ENCODE results near the gene LANCL2. TPM values are rescaled to one million over a fixed set of nuclear protein-coding genes. Genes with fewer than 3 reads are reported as not detected.

The LANCL2 gene
- total RNA-seq, 1 experiment from 2014 or later, result 26.4 TPM

DNA sequence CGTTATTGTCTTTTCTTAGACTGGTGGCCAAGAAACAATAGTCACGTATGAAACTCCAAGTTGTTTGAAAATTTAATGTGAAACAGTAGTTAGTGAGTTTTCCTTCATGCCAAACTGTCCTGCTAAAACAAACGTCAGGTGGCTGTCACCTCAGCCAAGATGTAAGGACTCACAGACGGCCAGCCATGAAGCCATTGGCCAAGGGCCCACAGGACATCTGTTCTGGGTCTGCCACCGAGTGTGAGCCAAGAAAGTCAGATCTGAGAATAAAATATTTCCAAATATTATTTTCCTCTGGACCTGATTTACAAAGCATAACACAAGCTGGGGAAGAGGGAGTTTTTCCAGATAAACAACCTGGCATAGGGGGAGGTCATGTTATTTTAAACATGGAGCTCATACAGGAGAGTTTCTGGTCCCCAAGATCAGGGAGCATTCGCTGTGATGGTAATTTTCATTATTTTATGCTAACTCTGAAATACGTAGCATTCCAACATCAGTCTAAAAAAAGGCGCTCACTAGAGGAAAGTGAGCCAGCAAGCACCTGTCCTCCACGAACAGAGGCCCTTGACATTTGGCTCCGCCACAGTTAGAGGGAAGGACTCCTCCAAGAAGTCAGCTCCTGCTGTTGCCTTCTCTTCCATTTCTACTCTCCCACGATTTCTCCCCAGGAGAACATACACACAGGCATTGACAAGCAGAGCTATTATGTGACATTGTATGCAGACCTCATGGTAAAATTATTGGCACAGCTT lies 38.9 kb upstream of the LANCL2 start:
- Mint-ChIP-seq H3K27ac (peak overlapping the region in 1 of 3 experiments; percentile 27; a peak in 1 of 7 replicates), H3K36me3 (ENCODE audit: insufficient read depth in 1 of 3, low read depth in 3 of 3) (no peaks in the 10 kb centered on the region), H3K4me3 (no peak overlapping the region), H3K27me3 (ENCODE audit: low read depth) (no peaks in the 10 kb centered on the region; the same call in 1 of the 2 replicates), H3K4me1 (no peaks in the 10 kb centered on the region), H3K9me3 (peaks cover 5 to 7% of the 10 kb centered on the region in 2 experiments; a peak in 4 of 5 replicates)
- Histone ChIP-seq H3K79me1 (ENCODE audit: insufficient read depth, low read depth, low read length, poor library complexity, severe bottlenecking) (no peaks in the 10 kb centered on the region), H4K91ac (ENCODE audit: insufficient read length, low read depth, low read length) (no peak overlapping the region), H3K23me2 (ENCODE audit: insufficient read length, low read depth, low read length, poor library complexity, severe bottlenecking) (no peaks in the 10 kb centered on the region), H2AFZ (ENCODE audit: low read length) (no peak overlapping the region), H2BK20ac (ENCODE audit: low read depth, low read length, poor library complexity, severe bottlenecking) (no peak overlapping the region), H4K8ac (replicated peaks; ENCODE audit: insufficient read length, low read depth, low read length) (no peak overlapping the region), H2BK120ac (ENCODE audit: low read depth, low read length, poor library complexity, severe bottlenecking) (no peak overlapping the region), H2BK12ac (ENCODE audit: insufficient read length, low read depth, low read length) (no peak overlapping the region), H3K4ac (ENCODE audit: low read depth, low read length) (no peak overlapping the region), H2AK5ac (ENCODE audit: insufficient read length, low read length) (no peak overlapping the region), H3K27ac (ENCODE audit: insufficient read length, low read depth, low read length) (no peak overlapping the region), H3K9me3 (ENCODE audit: control insufficient read depth, low read depth, low read length) (no peaks in the 10 kb centered on the region), H3K27me3 (ENCODE audit: insufficient read depth, low read length) (no peaks in the 10 kb centered on the region), H3K23ac (ENCODE audit: insufficient read length, low read depth, low read length) (no peak overlapping the region), H3T11ph (ENCODE audit: low read length) (no peak overlapping the region), H4K5ac (ENCODE audit: insufficient read length, low read depth, low read length) (no peak overlapping the region), H3K56ac (ENCODE audit: insufficient read length, low read depth, low read length) (no peak overlapping the region), H3K4me1 (ENCODE audit: insufficient read depth, low read length) (no peaks in the 10 kb centered on the region), H3K79me2 (ENCODE audit: insufficient read depth, low read length) (no peaks in the 10 kb centered on the region), H2BK15ac (ENCODE audit: low read depth, low read length) (no peak overlapping the region), H3K18ac (ENCODE audit: insufficient read length, low read depth, low read length) (no peak overlapping the region), H2BK5ac (ENCODE audit: insufficient read length, low read length) (no peak overlapping the region), H3K4me2 (ENCODE audit: insufficient read depth, insufficient read length, low read length) (no peak overlapping the region), H3K9ac (ENCODE audit: extremely low read depth, insufficient read length, low read length) (no peak overlapping the region), H4K20me1 (ENCODE audit: control insufficient read depth, insufficient read depth, insufficient read length) (no peaks in the 10 kb centered on the region), H3K14ac (ENCODE audit: insufficient read depth, low read length) (no peak overlapping the region)
- TF ChIP-seq, protein P1, sequence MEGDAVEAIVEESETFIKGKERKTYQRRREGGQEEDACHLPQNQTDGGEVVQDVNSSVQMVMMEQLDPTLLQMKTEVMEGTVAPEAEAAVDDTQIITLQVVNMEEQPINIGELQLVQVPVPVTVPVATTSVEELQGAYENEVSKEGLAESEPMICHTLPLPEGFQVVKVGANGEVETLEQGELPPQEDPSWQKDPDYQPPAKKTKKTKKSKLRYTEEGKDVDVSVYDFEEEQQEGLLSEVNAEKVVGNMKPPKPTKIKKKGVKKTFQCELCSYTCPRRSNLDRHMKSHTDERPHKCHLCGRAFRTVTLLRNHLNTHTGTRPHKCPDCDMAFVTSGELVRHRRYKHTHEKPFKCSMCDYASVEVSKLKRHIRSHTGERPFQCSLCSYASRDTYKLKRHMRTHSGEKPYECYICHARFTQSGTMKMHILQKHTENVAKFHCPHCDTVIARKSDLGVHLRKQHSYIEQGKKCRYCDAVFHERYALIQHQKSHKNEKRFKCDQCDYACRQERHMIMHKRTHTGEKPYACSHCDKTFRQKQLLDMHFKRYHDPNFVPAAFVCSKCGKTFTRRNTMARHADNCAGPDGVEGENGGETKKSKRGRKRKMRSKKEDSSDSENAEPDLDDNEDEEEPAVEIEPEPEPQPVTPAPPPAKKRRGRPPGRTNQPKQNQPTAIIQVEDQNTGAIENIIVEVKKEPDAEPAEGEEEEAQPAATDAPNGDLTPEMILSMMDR (conservative IDR thresholded peaks at IDR 0.05), result no peak
- DNase-seq, result no peak
- WGBS (ENCODE audit: extremely low coverage, insufficient read length, low lambda C conversion rate), result no CpG with 5 or more reads among the region's 11 CpGs

All from H9 (cell line).